K562 (cell line): ENCODE measurements around the gene RAP1A. TPM values are rescaled to one million over a fixed set of nuclear protein-coding genes. Genes with fewer than 3 reads are reported as not detected.

Experiments
- BHLHE40 ChIP-seq: IDR thresholded peaks from 2 replicates; pipeline ENCODE4 v1.6.1; 2011; ENCODE audit warnings: low read length, improper control_type of control experiment
- BRCA1 ChIP-seq, 2 experiments: fragments of 450-650 bp in 1 of 2; sonication (generic) in 1 of 2; formaldehyde crosslinking in 1 of 2; IDR thresholded peaks; 2 replicates each; pipeline versions ENCODE4 v1.5.0 to v1.6.1; 2017 to 2020; ENCODE audit warnings: mild to moderate bottlenecking in 1 of 2, missing genetic modification reagents in 1 of 2
- ELK3 ChIP-seq: fragments of 450-650 bp; formaldehyde crosslinking; IDR thresholded peaks from 2 replicates; pipeline ENCODE4 v1.4.0; 2020; ENCODE audit warnings: mild to moderate bottlenecking
- HMBOX1 ChIP-seq: sonication (generic); IDR thresholded peaks from 2 replicates; pipeline ENCODE4 v1.6.1; 2016
- HNRNPLL ChIP-seq: fragments of 200-400 bp; formaldehyde crosslinking; IDR thresholded peaks from 2 replicates; pipeline ENCODE4 v1.6.1; 2017; ENCODE audit warnings: low read length, low read depth, mild to moderate bottlenecking; ENCODE audit not compliant: poor library complexity, severe bottlenecking
- LCOR ChIP-seq: sonication (generic); formaldehyde crosslinking; IDR thresholded peaks from 2 replicates; pipeline ENCODE4 v1.8.0; 2022; ENCODE audit warnings: mild to moderate bottlenecking, missing genetic modification reagents
- MGA ChIP-seq: fragments of 450-650 bp; IDR thresholded peaks from 2 replicates; pipeline ENCODE4 v1.6.1; 2016; ENCODE audit warnings: mild to moderate bottlenecking, moderate library complexity
- SMARCC2 ChIP-seq: fragments of 450-650 bp; IDR thresholded peaks from 2 replicates; pipeline ENCODE4 v1.6.1; 2017; ENCODE audit warnings: antibody characterized with exemption, moderate library complexity, mild to moderate bottlenecking, low read depth
- USF1 ChIP-seq: sonication (generic); formaldehyde crosslinking; IDR thresholded peaks from 2 replicates; pipeline ENCODE4 v1.9.0; 2022; ENCODE audit warnings: mild to moderate bottlenecking, missing genetic modification reagents
- USF2 ChIP-seq: sonication (generic); formaldehyde crosslinking; IDR thresholded peaks from 2 replicates; pipeline ENCODE4 v1.5.0; 2020; ENCODE audit warnings: missing genetic modification reagents
- polyA plus RNA-seq, 8 experiments: library from polyadenylated mRNA; depleted of rRNA in 4 of 8; stranded (reverse) in 5 of 8; unstranded in 3 of 8; fragments of >200 nt; fragmentation: Nextera tagmentation in 2 of 8; fragmentation: Illumina TruSeq in 1 of 8; extraction: Ambion mirVana in 2 of 8; extraction: Trizol in 1 of 8; gene quantifications; 2 replicates each; pipeline versions ENCODE4 v1.2.1 to v1.2.3, GENCODE V29; 2011 to 2014; ENCODE audit warnings: inconsistent platforms in 1 of 8, missing spikeins in 1 of 8
- total RNA-seq, 7 experiments: library from RNA; depleted of rRNA in 6 of 7; stranded (reverse); fragments of >200 nt in 6 of 7; fragmentation: Illumina TruSeq in 2 of 7; extraction: Trizol in 2 of 7; gene quantifications; 2 replicates each; pipeline versions ENCODE4 v1.2.1 to v1.2.3, GENCODE V29; 2011 to 2021; ENCODE audit warnings: low replicate concordance in 1 of 7

The RAP1A gene
- total and polyA plus RNA-seq, 9 of the 15 experiments (the other 6 are each of a cell fraction or from before 2014, with no cell fraction given) = 13.4 to 86.2 (median 32.5) TPM

- peak; percentile 38 for TF ChIP-seq MGA
- TF ChIP-seq HNRNPLL = no peak
- peak; percentile 60 for TF ChIP-seq BHLHE40
- TF ChIP-seq LCOR (CRISPR knock-in tag) = no peak
- TF ChIP-seq USF1 = peak; percentile 47
- TF ChIP-seq USF2 (CRISPR knock-in tag) = peak; percentile 63
- no peak for TF ChIP-seq BRCA1 (IDR thresholded peaks at IDR 0.05)
- no peak for TF ChIP-seq BRCA1 (CRISPR knock-in tag; IDR thresholded peaks at IDR 0.05)
- TF ChIP-seq ELK3 (CRISPR knock-in tag) = no peak
- TF ChIP-seq SMARCC2 = peak; percentile 84
- peak; percentile 71; the same call in 1 of the 2 replicates for TF ChIP-seq HMBOX1
Measured at GRCh38 chr1:111599781-111600693, 19.6 kb upstream of the RAP1A start (continued).
